ENCODE measurements around the gene KDM1B.
"Not testable (repeated sequence)": the region's sequence is repeated elsewhere in the genome, so short reads cannot be mapped to it uniquely, and the experiment has no call there.

The KDM1B gene

GRCh38 chr6:18189196-18189595 is 34.0 kb downstream of the KDM1B start:
- no peak for DNase-seq

DNA sequence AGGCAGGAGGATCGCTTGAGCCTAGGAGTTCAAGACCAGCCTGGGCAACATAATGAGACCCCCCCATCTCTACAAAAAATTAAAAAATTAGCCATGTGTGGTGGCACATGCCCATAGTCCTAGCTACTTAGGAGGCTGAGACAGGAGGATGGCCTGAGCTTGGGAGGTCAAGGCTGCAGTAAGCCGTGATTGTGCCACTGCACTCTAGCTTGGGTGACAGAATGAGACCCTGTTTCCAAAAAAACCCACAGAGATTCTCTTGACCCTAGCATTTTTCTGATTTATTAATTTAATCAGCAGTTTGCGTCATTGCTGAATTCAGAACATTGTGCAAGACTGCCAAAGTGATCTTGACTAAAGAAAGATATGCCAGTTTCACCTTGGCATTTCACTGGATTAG is 36.8 kb downstream of the KDM1B start:
- DNase-seq, result no peak

DNA sequence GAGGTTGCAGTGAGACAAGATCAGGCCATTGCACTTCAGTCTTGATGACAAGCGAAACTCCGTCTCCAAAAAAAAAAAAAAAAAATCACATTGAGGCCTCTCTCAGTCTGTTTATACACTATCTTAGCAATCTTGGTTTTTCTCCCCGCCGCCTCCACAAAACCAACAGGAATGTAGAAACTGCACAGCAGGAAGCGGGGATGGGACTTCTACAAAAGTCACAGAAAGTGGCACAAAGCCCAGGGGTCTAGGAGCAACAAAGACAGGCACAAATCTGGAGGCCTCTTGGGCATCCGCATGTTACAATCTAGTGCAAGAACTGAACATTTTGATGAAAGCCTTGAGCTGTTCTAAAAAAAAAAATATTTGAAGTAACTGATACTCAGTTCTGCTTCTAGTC is 48.6 kb downstream of the KDM1B start:
- no peak for DNase-seq

DNA sequence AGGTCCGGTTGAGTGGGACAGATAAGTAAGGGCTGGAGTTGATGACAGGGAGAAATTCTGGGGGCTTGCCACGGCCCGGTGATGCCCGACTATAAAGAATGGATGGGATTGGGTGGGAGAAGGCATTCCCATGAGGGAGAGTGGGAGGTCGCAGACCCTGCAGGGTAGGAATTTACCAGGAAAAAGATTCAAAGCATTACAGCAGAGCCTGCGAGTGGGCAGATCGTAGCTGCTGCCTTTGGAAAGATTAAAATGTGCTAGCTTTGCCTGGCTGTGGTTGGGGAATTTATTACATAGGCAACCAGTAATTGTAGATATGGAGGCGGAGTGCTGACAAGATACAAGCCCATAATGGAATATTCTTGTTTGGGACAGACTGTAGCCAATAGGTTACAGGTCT is 49.5 kb downstream of the KDM1B start:
- no peak for DNase-seq

DNA sequence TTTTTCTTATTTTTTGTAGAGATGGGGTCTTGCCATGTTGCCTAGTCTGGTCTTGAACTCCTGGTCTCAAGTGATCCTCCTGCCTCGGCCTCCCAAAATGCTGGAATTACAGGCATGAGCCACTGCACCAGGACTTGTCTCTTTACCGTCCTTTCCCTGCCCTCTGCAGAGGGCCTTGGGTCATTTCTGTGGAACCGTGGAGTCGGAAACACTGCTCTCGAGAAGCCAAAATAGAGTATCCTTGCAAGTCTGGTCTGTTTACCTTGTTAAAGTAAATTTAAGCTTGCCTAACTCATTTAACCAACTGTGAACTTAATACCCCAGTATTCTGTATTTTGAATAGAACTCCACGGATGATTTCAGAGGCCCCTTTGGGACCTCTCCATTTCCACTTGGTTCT is 51.4 kb downstream of the KDM1B start:
- DNase-seq, result no peak

DNA sequence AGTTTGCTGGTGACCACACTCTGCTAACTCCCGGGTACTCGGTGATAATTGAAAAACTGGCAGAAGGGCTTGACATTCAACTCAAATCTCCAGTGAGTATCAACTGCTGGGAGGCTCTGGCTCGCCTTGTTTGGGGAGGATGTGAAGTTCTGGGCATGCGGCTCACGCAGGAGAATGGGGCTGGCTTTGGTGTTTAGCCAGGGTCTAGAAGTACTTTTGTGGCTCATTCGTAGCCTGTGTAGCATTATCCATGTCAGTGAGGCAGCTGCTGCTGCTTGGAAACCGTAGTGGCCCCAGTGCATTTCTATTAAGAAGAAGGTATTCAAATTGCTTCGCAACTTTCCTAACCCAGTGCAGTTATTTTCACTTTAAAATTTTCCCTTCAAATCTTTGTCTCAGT is 52.2 kb downstream of the KDM1B start:
- DNase-seq, result no peak

DNA sequence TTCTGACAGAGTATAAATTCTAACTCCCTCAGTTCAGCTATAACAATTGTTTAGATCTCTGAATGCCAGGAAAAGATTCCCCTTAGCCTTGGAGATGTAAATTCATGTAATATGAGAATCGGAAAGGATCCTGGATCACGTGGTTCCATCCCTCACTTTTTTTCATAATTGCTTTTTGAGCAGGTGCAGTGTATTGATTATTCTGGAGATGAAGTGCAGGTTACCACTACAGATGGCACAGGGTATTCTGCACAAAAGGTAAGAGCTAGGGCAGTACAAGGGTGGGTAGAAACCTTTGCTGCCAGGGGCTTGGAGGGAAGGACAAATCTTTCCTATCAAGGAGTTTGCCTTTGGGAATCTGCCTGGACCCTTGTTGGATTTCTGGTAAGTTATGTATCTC is 52.7 kb downstream of the KDM1B start:
- no peak for DNase-seq

DNA sequence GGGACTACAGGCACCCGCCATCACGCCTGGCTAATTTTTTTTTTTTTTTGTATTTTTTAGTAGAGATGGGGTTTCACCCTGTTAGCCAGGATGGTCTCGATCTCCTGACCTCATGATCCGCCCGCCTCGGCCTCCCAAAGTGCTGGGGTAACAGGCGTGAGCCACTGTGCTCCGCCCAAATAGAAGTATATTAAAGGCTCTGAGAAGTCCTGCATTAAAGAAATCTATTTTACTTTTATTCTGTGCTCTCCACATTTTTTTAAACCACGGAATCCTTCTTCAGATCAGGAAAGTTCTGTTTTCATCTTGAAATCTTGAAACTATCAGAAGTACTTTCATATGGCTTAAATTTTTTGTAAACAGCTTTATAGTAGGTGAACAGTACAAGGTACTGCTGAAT is 53.6 kb downstream of the KDM1B start:
- not testable (repeated sequence) for DNase-seq

- no peak for DNase-seq
Observed at GRCh38 chr6:18209539-18210197, 54.4 kb downstream of the KDM1B start.

DNA sequence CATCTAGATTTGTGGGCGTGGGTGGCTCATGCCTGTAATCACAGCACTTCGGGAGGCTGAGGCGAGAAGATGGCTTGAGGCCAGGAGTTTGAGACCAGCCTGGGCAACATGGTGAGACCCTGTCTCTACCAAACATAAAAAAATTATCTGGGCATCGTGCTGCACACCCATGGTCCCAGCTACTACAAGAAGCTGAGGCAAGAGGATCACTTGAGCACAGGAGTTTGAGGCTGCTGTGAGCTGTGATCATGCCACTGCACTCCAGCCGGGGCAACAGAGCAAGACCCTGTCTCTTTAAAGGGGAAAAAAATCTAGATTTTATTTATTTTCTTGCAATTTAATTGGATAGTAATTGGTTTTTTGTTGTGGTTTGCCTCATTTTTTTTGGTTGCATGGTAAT is 55.5 kb downstream of the KDM1B start:
- no peak for DNase-seq

- DNase-seq, result no peak
Observed at GRCh38 chr6:18211338-18211737, 56.1 kb downstream of the KDM1B start.

GRCh38 chr6:18212231-18212630 is 57.0 kb downstream of the KDM1B start:
- no peak for DNase-seq

- no peak for DNase-seq
Observed at GRCh38 chr6:18213439-18213838, 58.2 kb downstream of the KDM1B start.

GRCh38 chr6:18214003-18214402 is 58.8 kb downstream of the KDM1B start:
- DNase-seq, result no peak

- no peak for DNase-seq
Observed at GRCh38 chr6:18215436-18215835, 60.2 kb downstream of the KDM1B start.

DNA sequence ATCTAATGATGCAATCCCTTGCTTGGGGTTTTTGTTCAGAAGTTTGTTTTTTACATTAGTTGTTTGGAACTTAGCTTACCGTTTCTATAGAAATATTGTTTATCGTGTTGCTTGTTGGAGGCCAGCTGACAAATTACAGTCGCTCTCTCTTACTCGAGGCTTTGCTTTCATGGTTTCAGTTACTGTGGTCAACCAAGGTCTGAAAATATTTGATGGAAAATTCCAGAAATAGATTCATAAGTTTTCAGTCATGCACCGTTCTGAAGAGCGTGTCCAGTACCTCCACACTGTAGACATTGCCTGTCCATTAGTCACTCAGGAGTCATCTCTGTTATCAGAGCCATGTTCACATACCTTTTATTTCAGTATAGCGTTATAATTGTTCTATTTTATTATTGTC is 61.2 kb downstream of the KDM1B start:
- no peak for DNase-seq

- DNase-seq, result no peak
Observed at GRCh38 chr6:18218233-18218632, 63.0 kb downstream of the KDM1B start.

DNA sequence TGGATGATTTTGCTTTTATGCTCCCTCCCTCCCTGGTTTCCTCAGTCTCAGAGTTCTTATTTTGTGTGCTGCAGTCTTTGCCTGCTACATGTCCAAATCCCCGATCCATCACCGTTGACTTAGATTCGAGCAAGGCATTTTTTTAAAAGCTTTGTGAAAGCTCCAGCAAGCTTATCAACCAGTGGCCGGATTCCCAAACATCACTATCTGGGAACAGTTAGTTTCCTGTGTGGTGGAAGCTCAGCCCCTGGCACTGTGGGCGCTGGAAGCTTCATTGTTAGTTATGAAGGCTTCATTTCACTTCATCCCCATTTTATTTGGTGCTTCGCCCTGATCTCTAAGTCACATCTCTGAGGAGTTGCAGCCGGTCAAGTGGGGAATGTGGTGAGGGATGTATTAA is 64.4 kb downstream of the KDM1B start:
- DNase-seq, result no peak

- no peak for DNase-seq
Observed at GRCh38 chr6:18221288-18221615, 66.0 kb downstream of the KDM1B start.

GRCh38 chr6:18226451-18227105 is 71.4 kb downstream of the KDM1B start:
- not testable (repeated sequence) for DNase-seq

GRCh38 chr6:18227166-18227565 is 71.9 kb downstream of the KDM1B start:
- DNase-seq, result not testable (repeated sequence)

DNA sequence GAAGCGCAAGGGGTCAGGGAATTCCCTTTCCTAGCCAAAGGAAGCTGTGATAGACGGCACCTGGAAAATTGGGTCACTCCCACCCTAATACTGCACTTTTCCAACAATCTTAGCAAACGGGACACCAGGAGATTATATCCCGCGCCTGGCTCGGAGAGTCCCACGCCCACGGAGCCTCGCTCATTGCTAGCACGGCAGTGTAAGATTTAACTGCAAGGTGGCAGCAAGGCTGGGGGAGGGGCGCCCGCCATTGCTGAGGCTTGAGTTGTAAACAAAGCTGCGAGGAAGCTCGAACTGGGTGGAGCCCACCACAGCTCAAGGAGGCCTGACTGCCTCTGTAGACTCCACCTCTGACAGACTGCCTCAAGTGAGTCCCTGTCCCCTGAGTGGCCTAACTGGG is 73.4 kb downstream of the KDM1B start:
- DNase-seq, result not testable (repeated sequence)

DNA sequence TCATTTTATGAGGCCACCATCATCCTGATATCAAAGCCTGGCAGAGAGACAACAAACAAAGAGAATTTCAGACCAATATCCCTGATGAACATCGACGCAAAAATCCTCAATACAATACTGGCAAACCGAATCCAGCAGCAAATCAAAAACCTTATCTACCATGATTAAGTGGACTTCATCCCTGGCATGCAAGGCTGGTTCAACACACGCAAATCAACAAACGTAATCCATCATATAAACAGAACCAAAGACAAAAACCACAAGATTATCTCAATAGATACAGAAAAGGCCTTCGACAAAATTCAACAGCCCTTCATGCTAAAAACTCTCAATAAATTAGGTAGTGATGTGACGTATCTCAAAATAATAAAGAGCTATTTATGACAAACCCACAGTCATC is 76.6 kb downstream of the KDM1B start:
- not testable (repeated sequence) for DNase-seq

DNA sequence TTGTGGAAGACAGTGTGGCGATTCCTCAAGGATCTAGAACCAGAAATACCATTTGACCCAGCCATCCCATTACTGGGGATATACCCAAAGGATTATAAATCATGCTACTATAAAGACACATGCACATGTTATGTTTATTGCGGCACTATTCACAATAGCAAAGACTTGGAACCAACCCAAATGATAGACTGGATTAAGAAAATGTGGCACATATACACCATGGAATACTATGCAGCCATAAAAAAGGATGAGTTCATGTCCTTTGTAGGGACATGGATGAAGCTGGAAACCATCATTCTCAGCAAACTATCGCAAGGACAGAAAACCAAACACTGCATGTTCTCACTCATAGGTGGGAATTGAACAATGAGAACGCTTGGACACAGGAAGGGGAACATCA is 78.5 kb downstream of the KDM1B start:
- DNase-seq, result not testable (repeated sequence)

GRCh38 chr6:18234564-18234963 is 79.3 kb downstream of the KDM1B start:
- no peak for DNase-seq

Measured in hematopoietic multipotent progenitor cell treated with erythropoietin and hydrocortisone succinate and interleukin-3 and kit ligand, for 6 days (in vitro differentiated cells).